ENCODE results near the gene GPAT2. TPM values are rescaled to one million over a fixed set of nuclear protein-coding genes. Genes with fewer than 3 reads are reported as not detected.
"Not testable (repeated sequence)": the region's sequence is repeated elsewhere in the genome, so short reads cannot be mapped to it uniquely, and the experiment has no call there.

GPAT2 gene
- total and polyA plus RNA-seq, 9 donors: 0.50 to 8.0 (median 2.0) TPM

DNA sequence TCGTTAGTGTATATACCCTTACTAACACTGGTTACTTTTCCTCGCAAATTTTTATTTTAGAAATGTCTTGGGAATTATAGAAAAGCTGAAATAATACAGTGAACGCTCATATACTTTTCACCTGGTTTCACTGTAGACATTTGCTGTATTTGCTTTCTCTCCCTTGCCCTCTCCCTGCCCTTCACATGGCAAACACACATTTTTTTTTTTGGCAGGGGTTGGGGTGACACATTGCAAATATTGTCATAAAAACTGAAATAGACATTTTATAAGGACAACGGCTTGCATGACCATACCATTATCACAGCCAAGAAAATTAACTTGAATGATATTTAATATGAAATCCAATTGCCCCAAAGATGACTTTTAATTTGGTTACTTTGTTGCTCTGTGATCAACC is 18.4 kb downstream of the GPAT2 start:
- H3K36me3 ChIP-seq; H3K4me1 ChIP-seq (ENCODE audit: insufficient read depth); DNase-seq; intact Hi-C loops (cut with DNase I); H3K27ac ChIP-seq; H3K27me3 ChIP-seq; H3K4me3 ChIP-seq; H3K9me3 ChIP-seq: not testable (repeated sequence)
- WGBS, 3 donors: 67 to 92% (median 92%) methylated on average over 3 to 4 of the region's 4 CpGs

DNA sequence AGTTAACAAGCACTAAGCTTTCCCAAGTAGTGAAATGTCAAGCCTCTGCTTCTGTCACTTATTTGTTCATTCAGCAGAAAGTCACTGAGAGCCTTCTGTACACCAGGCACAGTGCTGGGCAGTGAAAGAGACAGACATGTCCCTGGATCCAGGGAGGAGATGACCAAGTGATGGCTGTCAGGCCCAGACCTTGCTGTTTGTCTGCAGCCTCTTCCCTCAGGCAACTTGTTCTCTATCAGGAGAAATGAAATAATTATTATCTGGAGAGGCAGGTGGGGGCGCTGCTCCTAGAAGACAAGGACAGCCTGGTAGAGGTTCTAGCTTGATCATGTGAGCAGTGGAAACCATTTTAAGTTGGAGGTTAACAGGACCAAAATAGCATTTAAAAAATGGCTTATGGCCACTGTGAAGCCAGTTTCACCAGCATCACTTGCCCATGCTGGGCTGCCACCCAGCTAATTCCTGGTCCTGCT is 21.9 kb downstream of the GPAT2 start:
- H3K27me3 ChIP-seq; H3K4me1 ChIP-seq (ENCODE audit: insufficient read depth); H3K27ac ChIP-seq; intact Hi-C loops (cut with DNase I); H3K4me3 ChIP-seq; H3K36me3 ChIP-seq; DNase-seq; H3K9me3 ChIP-seq: not testable (repeated sequence)
- 78 to 80% (median 80%) methylated on average over 1 of the region's 1 CpG for WGBS, 3 donors

DNA sequence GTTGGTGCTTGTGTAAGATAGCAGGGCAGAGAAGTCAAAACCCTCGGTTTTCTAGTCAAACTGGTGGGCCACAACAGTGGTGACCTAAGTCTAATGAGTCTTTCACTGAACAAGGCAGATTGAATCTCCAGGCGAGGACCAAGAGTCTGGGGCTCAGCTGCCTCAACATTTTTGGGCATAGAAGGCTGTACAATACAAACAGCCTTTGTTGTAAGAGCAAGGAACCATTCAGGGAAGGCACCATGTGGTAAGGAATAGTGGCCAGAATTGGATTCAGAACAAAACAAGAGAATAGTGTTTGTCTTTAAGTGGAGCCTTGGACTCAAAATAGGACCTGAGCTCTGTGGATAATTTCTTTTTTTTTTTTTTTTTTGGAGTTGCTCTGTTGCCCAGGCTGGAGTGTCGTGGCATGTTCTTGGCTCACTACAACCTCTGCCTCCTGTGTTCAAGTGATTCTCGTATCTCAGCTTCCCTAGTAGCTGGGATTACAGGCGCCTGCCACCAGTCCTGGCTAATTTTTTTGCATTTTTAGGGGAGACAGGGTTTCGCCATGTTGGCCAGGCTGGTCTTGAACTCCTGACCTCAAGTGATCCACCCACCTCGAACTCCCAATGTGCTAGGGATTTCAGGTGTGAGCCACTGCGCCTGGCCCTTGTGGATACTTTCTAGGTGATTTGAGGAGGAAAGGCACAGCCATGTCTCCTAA is 22.5 kb downstream of the GPAT2 start:
- intact Hi-C loops (cut with DNase I); DNase-seq; H3K9me3 ChIP-seq; H3K4me1 ChIP-seq (ENCODE audit: insufficient read depth); H3K36me3 ChIP-seq; H3K27me3 ChIP-seq; H3K4me3 ChIP-seq; H3K27ac ChIP-seq: not testable (repeated sequence)
- WGBS, 3 donors: 85 to 88% (median 85%) methylated on average over 8 of the region's 8 CpGs

DNA sequence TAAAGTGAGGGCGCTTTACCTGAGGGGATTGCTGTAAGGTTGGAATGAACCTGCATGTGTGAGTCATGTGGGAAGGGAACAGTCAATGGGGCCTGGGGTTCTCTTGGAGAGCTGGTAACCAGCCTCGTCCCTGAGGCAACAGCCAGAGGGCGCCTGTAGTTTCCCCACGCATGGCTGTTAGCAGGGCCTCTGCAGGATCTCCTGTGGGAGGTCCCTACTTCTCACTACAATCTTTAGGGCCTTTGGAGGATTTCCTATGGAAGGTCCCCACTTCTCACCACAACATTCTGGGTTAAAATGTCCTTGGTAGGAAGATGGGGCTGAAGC is 23.6 kb downstream of the GPAT2 start:
- H3K4me3 ChIP-seq; H3K9me3 ChIP-seq; intact Hi-C loops (cut with DNase I); H3K27me3 ChIP-seq; H3K36me3 ChIP-seq; H3K4me1 ChIP-seq (ENCODE audit: insufficient read depth): not testable (repeated sequence)
- H3K27ac ChIP-seq: peak overlapping the region in 1 of 2 donors; percentile 38
- peak in 1 of 5 donors; percentile 38 for DNase-seq
- 48 to 59% (median 57%) methylated on average over 3 to 4 of the region's 4 CpGs for WGBS, 3 donors

DNA sequence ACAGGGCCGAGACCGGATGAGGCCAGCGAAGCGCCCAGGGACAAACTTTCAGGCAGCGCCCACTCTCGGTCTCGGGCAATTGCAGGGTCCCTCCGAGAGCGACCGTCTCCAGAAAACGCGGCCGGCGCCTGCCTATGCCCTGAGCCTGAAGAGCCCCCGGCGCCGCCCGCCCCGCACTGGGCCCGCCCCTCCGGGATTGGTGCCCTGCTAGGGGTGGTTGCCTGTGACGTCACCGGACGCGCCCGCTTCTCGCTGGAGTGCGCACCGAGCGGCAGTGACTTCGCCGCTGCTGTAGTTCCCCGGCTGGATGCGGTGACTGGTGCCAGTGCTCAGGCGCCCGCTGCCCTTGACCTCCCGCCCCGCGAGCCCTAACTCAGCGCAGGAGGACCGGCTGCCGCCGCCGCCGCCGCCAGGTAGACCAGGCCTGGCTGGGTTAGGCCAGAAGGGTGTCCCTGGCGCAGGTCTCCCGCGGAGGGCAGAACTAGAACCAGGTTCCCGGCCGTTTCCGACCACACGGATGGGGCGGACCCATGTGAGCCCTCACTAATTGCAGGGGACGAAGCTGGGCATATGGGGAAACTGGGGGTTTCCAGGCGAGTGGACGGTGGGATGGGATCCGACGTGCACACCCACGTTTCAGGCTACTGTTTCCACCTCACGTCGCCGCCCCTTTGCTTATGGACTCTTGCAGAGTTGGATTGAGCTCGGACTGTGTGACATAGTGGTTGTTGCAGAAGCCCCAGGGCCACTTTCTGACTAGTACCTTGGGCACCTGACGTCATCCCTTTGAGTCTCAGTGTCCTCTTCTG is 24.2 kb downstream of the GPAT2 start:
- 0 to 1% (median 0%) methylated on average over 3 to 33 of the region's 65 CpGs for WGBS, 3 donors

DNA sequence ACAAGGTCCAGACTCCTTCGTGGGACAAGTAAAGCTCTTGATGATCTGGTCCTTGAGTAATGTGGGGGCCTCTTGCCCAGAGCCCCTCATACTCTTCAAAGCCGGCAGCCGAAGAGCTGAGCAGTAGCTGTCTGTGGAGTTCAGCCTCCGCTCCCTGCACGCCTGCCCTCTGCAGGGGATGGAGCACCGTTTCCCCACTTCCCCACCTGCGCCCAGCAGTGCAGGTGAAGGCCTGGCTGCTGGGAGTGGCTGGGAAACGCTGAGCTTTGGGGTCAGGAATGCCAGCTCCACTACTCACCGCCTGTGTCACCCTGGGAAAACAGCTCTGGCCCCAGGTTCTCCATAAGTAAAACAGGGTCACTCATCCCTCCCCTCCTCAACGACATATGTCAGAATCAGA is 24.9 kb downstream of the GPAT2 start:
- not testable (repeated sequence) for H3K27me3 ChIP-seq; H3K9me3 ChIP-seq; H3K4me1 ChIP-seq (ENCODE audit: insufficient read depth); H3K36me3 ChIP-seq
- intact Hi-C loops (cut with DNase I): loop anchor here in 1 of 4 donors (10.0 kb wide), 1 partner anchor 495 kb away; the partner anchor contains the start of gene NEURL3
- WGBS, 3 donors: 7 to 12% (median 9%) methylated on average over 9 to 10 of the region's 10 CpGs
- peak in 1 of 5 donors; percentile 42 for DNase-seq
- peak overlapping the region; percentile 83 to 85 for H3K27ac ChIP-seq
- peak overlapping the region; percentile 55 for H3K4me3 ChIP-seq

More for the DNA sequence above, 24.2 kb downstream of the GPAT2 start:
- H3K36me3 ChIP-seq; H3K27me3 ChIP-seq; intact Hi-C loops (cut with DNase I); H3K9me3 ChIP-seq; H3K4me1 ChIP-seq (ENCODE audit: insufficient read depth): not testable (repeated sequence)
- DNase-seq: peak; percentile 96 to 98 (median 98)
- peak overlapping the region; percentile 55 for H3K4me3 ChIP-seq
- H3K27ac ChIP-seq: peak overlapping the region; percentile 83 to 85
- peak; percentile 54 for TF ChIP-seq POLR2A (IDR thresholded peaks at IDR 0.05)

DNA sequence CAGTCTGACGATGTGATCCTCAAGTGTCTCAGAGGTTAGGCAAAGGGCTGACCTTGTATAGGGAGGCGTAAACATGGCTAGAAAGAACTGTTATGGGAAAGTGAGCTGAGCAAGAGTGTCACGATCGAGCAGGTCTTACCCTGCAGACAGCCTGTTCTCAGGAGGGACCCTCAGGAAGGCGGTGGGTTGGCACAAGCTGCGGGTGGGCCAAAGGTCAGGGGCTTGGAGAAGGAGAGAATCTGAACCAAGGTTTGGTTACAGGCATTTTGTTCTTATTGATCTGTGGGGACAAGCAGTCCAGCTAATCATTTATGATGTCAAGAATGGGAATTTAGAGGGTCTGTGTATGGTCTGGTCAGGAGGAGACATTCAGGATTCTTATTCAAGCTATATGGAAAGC is 26.7 kb downstream of the GPAT2 start:
- intact Hi-C loops (cut with DNase I): loop anchor here in 1 of 4 donors (10.0 kb wide), 1 partner anchor 497 kb away; the partner anchor contains the start of gene NEURL3
- H3K27ac ChIP-seq; H3K9me3 ChIP-seq; H3K27me3 ChIP-seq; DNase-seq; H3K4me1 ChIP-seq (ENCODE audit: insufficient read depth); H3K36me3 ChIP-seq; H3K4me3 ChIP-seq: not testable (repeated sequence)
- WGBS, 3 donors: 63 to 68% (median 66%) methylated on average over 6 of the region's 6 CpGs

DNA sequence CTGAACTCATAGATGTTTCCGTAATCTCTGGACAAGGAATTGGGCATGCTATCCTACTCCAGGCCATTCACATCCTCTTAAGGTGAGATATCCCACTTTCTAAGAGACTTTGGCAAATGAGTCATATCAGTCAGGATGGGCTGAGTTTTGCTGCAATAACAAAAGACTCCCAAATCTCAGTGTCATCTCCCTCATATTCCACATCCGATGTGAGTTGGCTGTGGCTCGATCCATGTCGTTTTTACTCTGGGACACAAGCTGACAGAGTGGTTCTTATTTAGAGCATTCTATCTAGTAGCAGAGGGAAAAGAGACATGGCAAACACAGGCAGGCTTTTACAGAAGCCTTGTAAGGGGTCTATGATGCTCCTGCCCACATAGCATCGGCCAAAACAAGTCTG is 28.5 kb downstream of the GPAT2 start:
- WGBS, 3 donors: 82 to 91% (median 83%) methylated on average over 5 of the region's 5 CpGs
- not testable (repeated sequence) for H3K9me3 ChIP-seq; DNase-seq; H3K4me3 ChIP-seq; H3K27ac ChIP-seq; H3K27me3 ChIP-seq; H3K36me3 ChIP-seq; H3K4me1 ChIP-seq (ENCODE audit: insufficient read depth)
- intact Hi-C loops (cut with DNase I): loop anchor here in 1 of 4 donors (10.0 kb wide), 1 partner anchor 499 kb away; the partner anchor contains the start of gene NEURL3
